PC-9 (cell line): ENCODE results near the gene JPH2. TPM values are rescaled to one million over a fixed set of nuclear protein-coding genes. Genes with fewer than 3 reads are reported as not detected.
A peak's percentile ranks its signal among the peaks of the same experiment; 100 is the strongest.

Experiments used
- BruUV-seq: library from RNA; stranded (reverse); fragments of 400-500 nt; replicated peaks from 2 replicates; lab custom pipeline; 2021; lab: Mats Ljungman, UMichigan
- CTCF ChIA-PET: fragments of 300-600 bp; sonication (Branson Sonifier 250); formaldehyde crosslinking; loops from one replicate; lab custom pipeline; 2022; ENCODE audit warnings: antibody characterized with exemption; lab: Charles Lee
- POLR2A ChIA-PET: fragments of 300-600 bp; sonication (Branson Sonifier 250); formaldehyde crosslinking; loops from one replicate; lab custom pipeline; 2022; ENCODE audit warnings: antibody characterized with exemption; ENCODE audit not compliant: unreplicated experiment; lab: Charles Lee
- DNase-seq, 2 experiments: peaks; one replicate each; pipeline versions ENCODE4 v3.0.0 to v3.0.0-alpha.2; 2015 to 2022; ENCODE audit warnings: mixed read lengths in 1 of 2
- H2AFZ ChIP-seq: fragments of 200-600 bp; sonication (generic); 2 replicates; pipeline ENCODE4 v1.8.1; 2017; ENCODE audit warnings: antibody characterized with exemption
- H3F3A ChIP-seq: fragments of 200-600 bp; sonication (generic); 2 replicates; pipeline ENCODE4 v1.8.1; 2017; ENCODE audit warnings: antibody characterized with exemption, mild to moderate bottlenecking, low read depth; ENCODE audit not compliant: insufficient read depth
- H3K27ac ChIP-seq: fragments of 200-600 bp; sonication (generic); 2 replicates; pipeline ENCODE4 v1.6.1; 2016; ENCODE audit warnings: mixed run types
- H3K27me3 ChIP-seq: fragments of 200-600 bp; sonication (generic); 2 replicates; pipeline ENCODE4 v1.6.1; 2016; ENCODE audit warnings: low read depth, mixed run types; ENCODE audit not compliant: insufficient read depth
- H3K36me3 ChIP-seq: fragments of 200-600 bp; sonication (generic); 2 replicates; pipeline ENCODE4 v1.6.1; 2016; ENCODE audit warnings: low read depth, mixed run types
- H3K4me1 ChIP-seq: fragments of 200-600 bp; sonication (generic); replicated peaks from 2 replicates; pipeline ENCODE4 v1.6.1; 2016; ENCODE audit warnings: mixed run types; ENCODE audit not compliant: insufficient read depth
- H3K4me2 ChIP-seq: fragments of 200-600 bp; sonication (generic); 2 replicates; pipeline ENCODE4 v1.6.1; 2017; ENCODE audit warnings: mixed run types
- H3K4me3 ChIP-seq: fragments of 200-600 bp; sonication (generic); 2 replicates; pipeline ENCODE4 v1.6.1; 2016; ENCODE audit warnings: mixed run types
- H3K79me2 ChIP-seq: fragments of 200-600 bp; sonication (generic); 2 replicates; pipeline ENCODE4 v1.6.1; 2017; ENCODE audit warnings: low read depth, mixed run types
- H3K9me2 ChIP-seq: fragments of 200-600 bp; sonication (generic); 2 replicates; pipeline ENCODE4 v1.8.1; 2017; ENCODE audit warnings: mild to moderate bottlenecking; ENCODE audit not compliant: insufficient read depth
- H3K9me3 ChIP-seq: fragments of 200-600 bp; sonication (generic); 2 replicates; pipeline ENCODE4 v1.8.1; 2016; ENCODE audit warnings: low read depth; ENCODE audit not compliant: insufficient read depth
- H4K20me1 ChIP-seq: fragments of 200-600 bp; sonication (generic); 2 replicates; pipeline ENCODE4 v1.8.1; 2017; ENCODE audit not compliant: insufficient read depth
- CTCF ChIP-seq: fragments of 200-600 bp; sonication (generic); conservative IDR thresholded peaks from 2 replicates; pipeline ENCODE4 v1.6.1; 2017; ENCODE audit warnings: mixed run types, antibody characterized with exemption, mild to moderate bottlenecking, moderate library complexity
- EZH2 ChIP-seq: fragments of 200-600 bp; sonication (generic); IDR thresholded peaks from 2 replicates; pipeline ENCODE4 v1.8.0; 2017; ENCODE audit warnings: antibody characterized with exemption, low read depth
- intact Hi-C: fragments of 100-400 bp; cut with micrococcal nuclease; formaldehyde crosslinking; loops from one replicate; pipeline ENCODE4 v1.10.0; 2022; ENCODE audit not compliant: unreplicated experiment
- total RNA-seq: library from RNA; stranded (reverse); gene quantifications from 2 replicates; pipeline ENCODE4 v1.2.3, GENCODE V29; 2021

JPH2 gene
- total RNA-seq, 1 experiment from 2014 or later: 41.1 TPM

GRCh38 chr20:44097521-44098255 is 89.3 kb downstream of the JPH2 start:
- no peaks in the 10 kb centered on the region for H3K79me2 ChIP-seq
- H3K27ac ChIP-seq: no peak overlapping the region
- intact Hi-C loops: no loop called here
- TF ChIP-seq CTCF: no peak
- TF ChIP-seq EZH2: no peak
- BruUV-seq: no TSS peak
- DNase-seq: peak; percentile 32 to 51
- no peak overlapping the region for H2AFZ ChIP-seq
- no peak overlapping the region for H3K4me3 ChIP-seq
- H3K9me2 ChIP-seq: no peaks in the 10 kb centered on the region
- no peaks in the 10 kb centered on the region; the same call in 1 of the 2 replicates for H3K9me3 ChIP-seq
- no peaks in the 10 kb centered on the region for H3K36me3 ChIP-seq
- ChIA-PET CTCF (no interaction called here), POLR2A (no interaction called here)
- H3K4me1 ChIP-seq: peaks cover 5% of the 10 kb centered on the region; the same call in 1 of the 2 replicates
- no peaks in the 10 kb centered on the region for H4K20me1 ChIP-seq
- H3K27me3 ChIP-seq: no peaks in the 10 kb centered on the region
- no peak overlapping the region for H3K4me2 ChIP-seq
- no peaks in the 10 kb centered on the region; the same call in none of the 2 replicates for H3F3A ChIP-seq

GRCh38 chr20:44095831-44096230 is 91.2 kb downstream of the JPH2 start:
- H3K36me3 ChIP-seq: no peaks in the 10 kb centered on the region
- no TSS peak for BruUV-seq
- no peaks in the 10 kb centered on the region for H3K27me3 ChIP-seq
- no peak overlapping the region for H3K4me3 ChIP-seq
- no peaks in the 10 kb centered on the region; the same call in none of the 2 replicates for H3F3A ChIP-seq
- no peak overlapping the region for H2AFZ ChIP-seq
- TF ChIP-seq EZH2: no peak
- no peak for TF ChIP-seq CTCF
- no peak overlapping the region for H3K4me2 ChIP-seq
- peaks cover 5% of the 10 kb centered on the region; the same call in 1 of the 2 replicates for H3K4me1 ChIP-seq
- ChIA-PET POLR2A (no interaction called here), CTCF (no interaction called here)
- no peaks in the 10 kb centered on the region for H3K9me3 ChIP-seq
- H4K20me1 ChIP-seq: no peaks in the 10 kb centered on the region
- H3K27ac ChIP-seq: no peak overlapping the region
- no peaks in the 10 kb centered on the region for H3K9me2 ChIP-seq
- intact Hi-C loops: no loop called here
- no peak for DNase-seq
- no peaks in the 10 kb centered on the region for H3K79me2 ChIP-seq

GRCh38 chr20:44093249-44093582 is 93.8 kb downstream of the JPH2 start:
- no TSS peak for BruUV-seq
- Histone ChIP-seq H3K4me3 (no peak overlapping the region), H3K4me1 (peaks cover 5% of the 10 kb centered on the region; the same call in 1 of the 2 replicates), H3K79me2 (no peaks in the 10 kb centered on the region), H3K27me3 (no peaks in the 10 kb centered on the region), H3K4me2 (no peak overlapping the region), H3K36me3 (no peaks in the 10 kb centered on the region), H4K20me1 (no peaks in the 10 kb centered on the region), H3F3A (no peaks in the 10 kb centered on the region; the same call in none of the 2 replicates), H3K9me3 (no peaks in the 10 kb centered on the region), H3K27ac (no peak overlapping the region), H3K9me2 (no peaks in the 10 kb centered on the region), H2AFZ (no peak overlapping the region)
- TF ChIP-seq EZH2: no peak
- peak; percentile 64; the same call in 1 of the 2 replicates for TF ChIP-seq CTCF
- DNase-seq: no peak
- ChIA-PET POLR2A (no interaction called here), CTCF (no interaction called here)
- intact Hi-C loops: no loop called here
